Activated CD4-positive, alpha-beta T cell treated with anti-CD3 and anti-CD28 coated beads, Interleukin-2, amount 10 ng/mL, durations not matched to agents 7 days and 5 days (primary cell): ENCODE results near the gene LAMP5. TPM values are rescaled to one million over a fixed set of nuclear protein-coding genes. Genes with fewer than 3 reads are reported as not detected.

ENCODE experiments used
- CTCF ChIA-PET: fragments of 350-600 bp; sonication (Branson Sonifier 250); formaldehyde crosslinking; loops from one replicate; lab custom pipeline; 2021; ENCODE audit warnings: antibody characterized with exemption; lab: Charles Lee
- POLR2A ChIA-PET: fragments of 350-600 bp; sonication (Branson Sonifier 250); formaldehyde crosslinking; loops from one replicate; lab custom pipeline; 2021; ENCODE audit warnings: antibody characterized with exemption; lab: Charles Lee
- DNase-seq: peaks from one replicate; pipeline ENCODE4 v3.0.0-alpha.2; 2020
- H3K27ac Mint-ChIP-seq: one replicate; pipeline ENCODE4 v1.8.0; 2021; ENCODE audit warnings: mild to moderate bottlenecking, moderate library complexity, mixed read lengths
- H3K27me3 Mint-ChIP-seq: one replicate; pipeline ENCODE4 v1.8.0; 2021; ENCODE audit warnings: mixed read lengths
- H3K36me3 Mint-ChIP-seq: one replicate; pipeline ENCODE4 v1.8.0; 2021; ENCODE audit warnings: low read depth, mixed read lengths
- H3K4me1 Mint-ChIP-seq: one replicate; pipeline ENCODE4 v1.8.0; 2021; ENCODE audit warnings: mixed read lengths
- H3K4me3 Mint-ChIP-seq: one replicate; pipeline ENCODE4 v1.8.0; 2021; ENCODE audit warnings: mild to moderate bottlenecking, moderate library complexity, mixed read lengths
- H3K9me3 Mint-ChIP-seq: one replicate; pipeline ENCODE4 v1.8.0; 2021; ENCODE audit warnings: mixed read lengths
- total RNA-seq, 2 experiments: library from RNA; stranded (reverse); gene quantifications; one replicate each; pipeline ENCODE4 v1.2.3, GENCODE V29; 2021

Gene LAMP5
- total RNA-seq, 2 experiments from 2014 or later: not detected

- Mint-ChIP-seq H3K4me1 (no peaks in the 10 kb centered on the region), H3K36me3 (no peaks in the 10 kb centered on the region), H3K27me3 (no peaks in the 10 kb centered on the region), H3K4me3 (no peak overlapping the region), H3K9me3 (no peaks in the 10 kb centered on the region), H3K27ac (no peak overlapping the region)
- CTCF ChIA-PET: no interaction called here
- POLR2A ChIA-PET: no interaction called here
- DNase-seq: no peak
Observed at GRCh38 chr20:9566977-9567376, 52.6 kb downstream of the LAMP5 start.

DNA sequence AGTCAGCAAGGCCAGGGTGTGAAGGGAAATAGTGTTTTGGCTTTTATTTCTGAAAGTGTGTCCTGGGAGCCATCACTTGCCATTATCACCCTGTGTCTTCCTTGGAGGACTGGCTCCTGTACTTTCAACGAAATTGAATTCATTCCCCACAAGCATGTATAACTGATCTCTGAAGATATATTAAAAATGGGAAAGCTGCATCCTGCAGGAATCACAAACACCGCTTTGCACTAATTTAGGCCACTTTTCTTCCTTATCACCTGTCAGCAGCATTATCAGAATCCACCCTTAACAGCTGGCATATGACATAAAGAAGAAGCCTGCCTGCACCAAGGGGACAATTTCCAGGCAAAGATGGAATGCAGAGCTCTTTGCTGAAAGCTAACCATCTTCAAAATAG, 56.2 kb downstream of the LAMP5 start:
- peaks cover 6% of the 10 kb centered on the region for H3K27me3 Mint-ChIP-seq
- no peaks in the 10 kb centered on the region for H3K4me1 Mint-ChIP-seq
- no peaks in the 10 kb centered on the region for H3K9me3 Mint-ChIP-seq
- H3K27ac Mint-ChIP-seq: no peak overlapping the region
- no peaks in the 10 kb centered on the region for H3K36me3 Mint-ChIP-seq
- POLR2A ChIA-PET: no interaction called here
- DNase-seq: no peak
- CTCF ChIA-PET: interaction anchor here (0.6 to 1.6 kb wide), 2 partner anchors 15 to 146 kb away, joined by 3 to 4 read pairs; no protein-coding TSS in a partner anchor
- no peak overlapping the region for H3K4me3 Mint-ChIP-seq

- no peaks in the 10 kb centered on the region for H3K9me3 Mint-ChIP-seq
- H3K36me3 Mint-ChIP-seq: no peaks in the 10 kb centered on the region
- POLR2A ChIA-PET: no interaction called here
- H3K4me3 Mint-ChIP-seq: no peak overlapping the region
- H3K4me1 Mint-ChIP-seq: no peaks in the 10 kb centered on the region
- DNase-seq: no peak
- no peak overlapping the region for H3K27ac Mint-ChIP-seq
- H3K27me3 Mint-ChIP-seq: peaks cover 6% of the 10 kb centered on the region
- CTCF ChIA-PET: interaction anchor here (0.6 to 1.6 kb wide), 2 partner anchors 14 to 787 kb away, joined by 3 to 4 read pairs; no protein-coding TSS in a partner anchor
Observed at GRCh38 chr20:9571783-9572182, 57.4 kb downstream of the LAMP5 start.

DNA sequence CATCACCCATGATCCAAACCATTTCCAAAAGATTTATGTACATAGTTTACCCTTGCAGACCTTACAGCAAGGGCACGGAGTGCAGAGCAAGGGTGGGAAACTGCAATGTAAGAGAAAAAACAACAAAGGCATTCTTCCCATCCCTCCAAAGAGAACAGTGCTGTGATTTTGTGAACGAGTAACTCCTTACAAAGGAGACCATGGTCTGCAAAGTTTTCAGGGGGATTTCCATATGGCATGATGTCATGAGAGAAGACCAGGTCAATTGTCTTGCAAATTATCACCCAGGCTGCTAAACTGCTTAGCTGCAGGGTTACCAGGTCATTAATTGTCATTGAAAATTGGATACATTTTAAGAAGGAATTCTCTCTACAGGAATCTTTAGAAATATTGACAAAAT, 58.3 kb downstream of the LAMP5 start:
- Mint-ChIP-seq H3K27ac (no peak overlapping the region), H3K4me3 (no peak overlapping the region), H3K4me1 (no peaks in the 10 kb centered on the region), H3K9me3 (no peaks in the 10 kb centered on the region), H3K27me3 (peaks cover 6% of the 10 kb centered on the region), H3K36me3 (no peaks in the 10 kb centered on the region)
- POLR2A ChIA-PET: interaction anchor here (0.6 kb wide), 1 partner anchor 8 kb away, joined by 3 read pairs; no protein-coding TSS in a partner anchor
- CTCF ChIA-PET: no interaction called here
- no peak for DNase-seq

DNA sequence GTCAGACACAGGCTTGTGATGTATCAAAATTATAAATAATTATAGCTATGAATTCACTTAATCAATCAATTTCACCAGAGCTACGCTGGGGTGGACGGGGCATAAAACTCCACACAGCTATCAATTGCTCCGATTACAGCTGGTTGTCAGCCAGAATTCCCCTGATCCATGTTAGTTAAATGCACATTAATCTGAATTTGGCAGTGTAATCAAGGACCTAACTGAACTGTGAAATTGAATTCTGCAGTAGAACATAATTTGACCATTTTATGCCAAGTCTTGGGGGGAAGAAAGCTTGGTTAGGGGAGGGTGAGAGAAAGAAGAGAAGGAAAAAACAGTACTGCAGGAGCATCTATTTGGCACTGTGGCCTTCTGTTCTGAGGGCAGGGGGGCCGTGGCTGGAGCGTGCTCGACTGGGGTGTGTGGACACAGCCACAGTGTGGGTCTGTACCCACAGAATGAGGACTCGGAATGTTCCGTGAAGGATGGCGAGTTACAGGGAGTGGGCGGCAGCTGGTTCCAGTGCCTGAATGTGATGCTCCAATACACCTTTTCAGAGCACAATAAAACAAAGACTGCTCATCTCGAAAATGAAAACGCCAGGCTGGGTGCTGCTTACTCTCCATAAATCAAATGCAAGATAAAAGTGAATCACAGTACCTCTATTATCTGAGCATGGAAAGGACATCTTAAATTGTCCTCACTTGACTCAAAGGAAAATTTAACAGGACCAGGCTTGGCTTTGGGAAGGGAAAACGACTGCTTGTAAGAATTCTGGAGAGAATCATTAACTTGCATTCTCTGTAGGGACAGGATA, 59.2 kb downstream of the LAMP5 start:
- POLR2A ChIA-PET: interaction anchor here (0.6 kb wide), 1 partner anchor 9 kb away, joined by 3 read pairs; no protein-coding TSS in a partner anchor
- Mint-ChIP-seq H3K27ac (no peak overlapping the region), H3K4me3 (no peak overlapping the region)

DNA sequence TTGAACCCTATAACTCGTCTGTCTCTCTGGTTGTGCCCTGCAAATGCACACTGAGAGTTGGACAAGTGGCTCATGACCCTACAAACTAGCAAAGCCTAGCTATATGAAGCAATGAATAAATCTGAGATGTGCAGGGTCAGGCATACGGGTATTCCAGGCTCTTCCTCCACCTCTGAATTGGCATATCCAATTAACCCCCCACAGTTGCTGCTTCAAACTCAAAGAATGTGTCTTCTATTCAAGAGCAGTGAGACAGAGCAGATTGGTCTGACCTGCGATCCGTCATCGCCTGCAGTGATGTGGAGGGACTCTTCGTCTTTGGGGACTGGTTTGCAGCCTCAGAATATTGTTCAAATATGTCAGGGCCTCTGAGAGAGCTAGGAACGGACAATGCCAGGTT, 59.8 kb downstream of the LAMP5 start:
- no peak overlapping the region for H3K4me3 Mint-ChIP-seq
- H3K9me3 Mint-ChIP-seq: no peaks in the 10 kb centered on the region
- H3K27ac Mint-ChIP-seq: no peak overlapping the region
- POLR2A ChIA-PET: no interaction called here
- no peaks in the 10 kb centered on the region for H3K36me3 Mint-ChIP-seq
- H3K27me3 Mint-ChIP-seq: peaks cover 6% of the 10 kb centered on the region
- no peaks in the 10 kb centered on the region for H3K4me1 Mint-ChIP-seq
- CTCF ChIA-PET: no interaction called here
- DNase-seq: no peak

More for the DNA sequence above, 59.2 kb downstream of the LAMP5 start:
- Mint-ChIP-seq H3K27me3 (peaks cover 6% of the 10 kb centered on the region), H3K4me1 (no peaks in the 10 kb centered on the region), H3K36me3 (no peaks in the 10 kb centered on the region), H3K9me3 (no peaks in the 10 kb centered on the region)
- CTCF ChIA-PET: no interaction called here
- no peak for DNase-seq

DNA sequence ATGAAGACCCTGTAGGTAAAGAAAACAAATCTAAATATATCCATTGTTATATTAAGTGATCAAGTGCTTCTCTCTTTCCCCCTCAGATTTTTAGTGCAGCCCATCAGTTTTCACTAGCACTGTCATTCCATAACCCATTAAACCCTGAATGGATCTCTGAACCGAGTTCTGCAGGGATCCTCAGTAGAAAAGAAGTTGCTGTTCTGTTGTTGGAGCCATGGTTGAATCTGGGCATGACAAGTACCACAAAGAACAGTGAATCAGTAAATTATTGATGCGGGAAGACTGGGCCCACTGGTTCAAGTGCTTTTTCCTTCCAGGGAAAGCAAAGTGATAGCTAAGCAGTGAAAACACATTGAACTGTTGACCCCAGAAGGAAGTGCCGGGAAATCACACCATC, 60.4 kb downstream of the LAMP5 start:
- H3K27ac Mint-ChIP-seq: no peak overlapping the region
- no peak for DNase-seq
- no peaks in the 10 kb centered on the region for H3K9me3 Mint-ChIP-seq
- no peaks in the 10 kb centered on the region for H3K36me3 Mint-ChIP-seq
- no peak overlapping the region for H3K4me3 Mint-ChIP-seq
- no peaks in the 10 kb centered on the region for H3K4me1 Mint-ChIP-seq
- ChIA-PET POLR2A (no interaction called here), CTCF (no interaction called here)
- H3K27me3 Mint-ChIP-seq: peaks cover 6% of the 10 kb centered on the region

DNA sequence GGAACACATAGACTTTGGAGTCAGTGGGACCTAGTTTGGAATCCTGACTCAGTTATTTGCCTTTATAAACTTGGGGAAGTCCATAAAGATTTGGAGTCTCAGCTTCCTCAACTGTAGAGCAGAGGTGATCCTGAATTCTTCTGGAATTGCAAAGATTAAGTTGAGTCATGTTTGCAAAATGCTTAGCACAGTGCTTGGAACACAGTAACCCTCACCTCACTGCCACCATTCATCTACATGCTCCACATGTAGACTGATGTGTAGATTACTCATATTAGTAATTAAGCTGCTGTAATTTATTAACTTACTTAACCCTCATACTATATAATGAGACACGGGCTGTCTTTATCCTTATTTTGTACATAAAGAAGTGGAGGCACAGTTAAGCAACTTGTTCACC, 61.4 kb downstream of the LAMP5 start:
- ChIA-PET POLR2A (interaction anchor here (0.5 kb wide), 1 partner anchor 24 kb away, joined by 3 read pairs; no protein-coding TSS in a partner anchor), CTCF (no interaction called here)
- Mint-ChIP-seq H3K9me3 (no peaks in the 10 kb centered on the region), H3K27ac (no peak overlapping the region), H3K27me3 (peaks cover 6% of the 10 kb centered on the region), H3K36me3 (no peaks in the 10 kb centered on the region), H3K4me1 (no peaks in the 10 kb centered on the region), H3K4me3 (no peak overlapping the region)
- no peak for DNase-seq

DNA sequence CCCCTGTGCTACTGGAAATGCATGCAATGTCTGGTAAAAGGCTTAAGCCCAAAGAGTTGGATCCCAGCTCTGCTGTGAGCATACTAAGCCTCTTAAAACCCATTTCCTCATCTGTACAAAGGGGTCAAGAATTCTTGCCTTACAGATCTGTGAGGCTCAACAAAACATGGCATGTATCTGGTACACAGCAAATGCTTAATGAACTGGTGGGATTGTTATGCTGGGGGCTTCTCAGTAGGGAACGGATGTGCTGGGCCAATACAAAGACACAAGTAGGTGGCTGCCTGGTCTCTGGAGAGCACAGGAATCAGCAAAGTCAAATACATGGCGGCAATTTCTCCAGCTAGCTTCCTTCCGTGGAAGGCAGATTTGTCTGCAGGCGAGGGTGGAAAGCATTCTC, 62.3 kb downstream of the LAMP5 start:
- ChIA-PET CTCF (no interaction called here), POLR2A (no interaction called here)
- H3K9me3 Mint-ChIP-seq: no peaks in the 10 kb centered on the region
- H3K27me3 Mint-ChIP-seq: peaks cover 6% of the 10 kb centered on the region
- no peak for DNase-seq
- H3K36me3 Mint-ChIP-seq: no peaks in the 10 kb centered on the region
- no peaks in the 10 kb centered on the region for H3K4me1 Mint-ChIP-seq
- H3K4me3 Mint-ChIP-seq: no peak overlapping the region
- no peak overlapping the region for H3K27ac Mint-ChIP-seq

- CTCF ChIA-PET: no interaction called here
- Mint-ChIP-seq H3K4me3 (no peak overlapping the region), H3K4me1 (no peaks in the 10 kb centered on the region), H3K9me3 (no peaks in the 10 kb centered on the region), H3K27ac (no peak overlapping the region), H3K36me3 (no peaks in the 10 kb centered on the region), H3K27me3 (peaks cover 5% of the 10 kb centered on the region)
- POLR2A ChIA-PET: no interaction called here
- no peak for DNase-seq
Observed at GRCh38 chr20:9577397-9577796, 63.0 kb downstream of the LAMP5 start.

GRCh38 chr20:9578594-9578993, 64.2 kb downstream of the LAMP5 start:
- Mint-ChIP-seq H3K9me3 (no peaks in the 10 kb centered on the region), H3K4me1 (no peaks in the 10 kb centered on the region), H3K4me3 (no peak overlapping the region), H3K36me3 (no peaks in the 10 kb centered on the region), H3K27ac (no peak overlapping the region), H3K27me3 (peaks cover 2% of the 10 kb centered on the region)
- DNase-seq: no peak
- ChIA-PET POLR2A (no interaction called here), CTCF (interaction anchor here (0.6 kb wide), 1 partner anchor 739 kb away, joined by 3 read pairs; no protein-coding TSS in a partner anchor)
